Keratinocyte (primary cell): ENCODE data around the gene MAD2L2. TPM values are rescaled to one million over a fixed set of nuclear protein-coding genes. Genes with fewer than 3 reads are reported as not detected.

Experiments used
- DNase-seq: peaks from one replicate; pipeline ENCODE4 v3.0.0-alpha.2; 2011; ENCODE audit warnings: low read depth, missing footprints, low spot score
- FAIRE-seq: peaks from 2 replicates; lab custom pipeline; 2011; peaks lifted over from hg19 to GRCh38; lab: Jason Lieb, UNC
- H2AFZ ChIP-seq: 2 replicates; pipeline ENCODE4 v1.6.0; 2012; ENCODE audit warnings: low read length, control low read depth, inconsistent platforms; ENCODE audit not compliant: control insufficient read depth
- H3K27ac ChIP-seq: 2 replicates; pipeline ENCODE4 v1.5.1; 2011; ENCODE audit warnings: low read length; ENCODE audit not compliant: control insufficient read depth, insufficient read depth
- H3K27me3 ChIP-seq: 3 replicates; pipeline ENCODE4 v1.6.0; 2011; ENCODE audit warnings: low read length; ENCODE audit not compliant: control insufficient read depth, insufficient read depth; ENCODE audit errors: extremely low read depth
- H3K36me3 ChIP-seq, 2 experiments: 2 replicates in 1 of 2; 3 replicates in 1 of 2; pipeline ENCODE4 v1.5.1; 2011; ENCODE audit warnings: low read length in 2 of 2, mild to moderate bottlenecking in 1 of 2; ENCODE audit not compliant: control insufficient read depth in 2 of 2, insufficient read depth in 2 of 2; ENCODE audit errors: extremely low read depth in 1 of 2
- H3K4me1 ChIP-seq: 3 replicates; pipeline ENCODE4 v1.5.1; 2011; ENCODE audit warnings: low read length; ENCODE audit not compliant: control insufficient read depth, insufficient read depth; ENCODE audit errors: extremely low read depth
- H3K4me2 ChIP-seq: 3 replicates; pipeline ENCODE4 v1.6.0; 2011; ENCODE audit warnings: low read depth, low read length; ENCODE audit not compliant: control insufficient read depth, insufficient read depth; ENCODE audit errors: extremely low read depth
- H3K4me3 ChIP-seq, 3 experiments: fragments of 200-600 bp in 1 of 3; sonication (generic) in 1 of 3; 2 replicates in 2 of 3; 3 replicates in 1 of 3; pipeline ENCODE4 v1.5.1; 2011 to 2016; ENCODE audit warnings: low read length in 3 of 3, mild to moderate bottlenecking in 3 of 3, control low read depth in 2 of 3, inconsistent platforms in 1 of 3, low read depth in 1 of 3, mixed read lengths in 1 of 3, mixed run types in 1 of 3, moderate library complexity in 1 of 3; ENCODE audit not compliant: control insufficient read depth in 2 of 3, insufficient read depth in 2 of 3; ENCODE audit errors: extremely low read depth in 1 of 3
- H3K79me2 ChIP-seq: 2 replicates; pipeline ENCODE4 v1.6.0; 2012; ENCODE audit warnings: low read length; ENCODE audit not compliant: control insufficient read depth, insufficient read depth
- H3K9ac ChIP-seq: 3 replicates; pipeline ENCODE4 v1.6.0; 2011; ENCODE audit warnings: low read length; ENCODE audit not compliant: control insufficient read depth, insufficient read depth; ENCODE audit errors: extremely low read depth
- H3K9me1 ChIP-seq: 3 replicates; pipeline ENCODE4 v1.6.0; 2011; ENCODE audit warnings: low read length; ENCODE audit not compliant: control insufficient read depth, insufficient read depth; ENCODE audit errors: extremely low read depth
- H3K9me3 ChIP-seq: 2 replicates; pipeline ENCODE4 v1.5.1; 2012; ENCODE audit warnings: low read depth, low read length; ENCODE audit not compliant: control insufficient read depth
- H4K20me1 ChIP-seq: 3 replicates; pipeline ENCODE4 v1.6.0; 2011; ENCODE audit warnings: low read length; ENCODE audit not compliant: control insufficient read depth, insufficient read depth; ENCODE audit errors: extremely low read depth
- EZH2 ChIP-seq: IDR thresholded peaks from one replicate; pipeline ENCODE4 v1.6.1; 2012; ENCODE audit warnings: inconsistent platforms, mild to moderate bottlenecking, low read length, moderate library complexity
- dilution Hi-C: fragments of 300-500 bp; cut with MboI; formaldehyde crosslinking; loops from one replicate; pipeline ENCODE4 v1.7.0; 2020; ENCODE audit warnings: low sequenced_read_pairs; ENCODE audit not compliant: extremely low pct_ligation_motif_present
- polyA plus RNA-seq, 5 experiments: library from polyadenylated mRNA; depleted of rRNA in 3 of 5; stranded (reverse) in 3 of 5; stranded (forward) in 1 of 5; unstranded in 1 of 5; fragments of >200 nt; gene quantifications; 1 replicate in 1 of 5; 2 replicates in 3 of 5; 3 replicates in 1 of 5; pipeline versions ENCODE4 v1.2.1 to v1.2.3, GENCODE V29; 2011 to 2012; ENCODE audit warnings: missing spikeins in 2 of 5, low read depth in 1 of 5, low replicate concordance in 1 of 5
- TF ChIP-seq, protein P1 (sequence below), 3 experiments: IDR thresholded peaks in 1 of 3; conservative IDR thresholded peaks in 1 of 3; optimal IDR thresholded peaks in 1 of 3; 2 replicates in 2 of 3; 3 replicates in 1 of 3; pipeline versions ENCODE3 to v1.5.1; 2011; ENCODE audit warnings: low read length in 3 of 3, mild to moderate bottlenecking in 3 of 3, moderate library complexity in 2 of 3, control low read depth in 1 of 3, inconsistent platforms in 1 of 3; ENCODE audit not compliant: insufficient read depth in 2 of 3; ENCODE audit errors: extremely low read depth in 1 of 3

The MAD2L2 gene
- polyA plus RNA-seq, 1 donor (not counting 4 experiments of a cell fraction or from before 2014, with no cell fraction given), result 24.8 TPM

DNA sequence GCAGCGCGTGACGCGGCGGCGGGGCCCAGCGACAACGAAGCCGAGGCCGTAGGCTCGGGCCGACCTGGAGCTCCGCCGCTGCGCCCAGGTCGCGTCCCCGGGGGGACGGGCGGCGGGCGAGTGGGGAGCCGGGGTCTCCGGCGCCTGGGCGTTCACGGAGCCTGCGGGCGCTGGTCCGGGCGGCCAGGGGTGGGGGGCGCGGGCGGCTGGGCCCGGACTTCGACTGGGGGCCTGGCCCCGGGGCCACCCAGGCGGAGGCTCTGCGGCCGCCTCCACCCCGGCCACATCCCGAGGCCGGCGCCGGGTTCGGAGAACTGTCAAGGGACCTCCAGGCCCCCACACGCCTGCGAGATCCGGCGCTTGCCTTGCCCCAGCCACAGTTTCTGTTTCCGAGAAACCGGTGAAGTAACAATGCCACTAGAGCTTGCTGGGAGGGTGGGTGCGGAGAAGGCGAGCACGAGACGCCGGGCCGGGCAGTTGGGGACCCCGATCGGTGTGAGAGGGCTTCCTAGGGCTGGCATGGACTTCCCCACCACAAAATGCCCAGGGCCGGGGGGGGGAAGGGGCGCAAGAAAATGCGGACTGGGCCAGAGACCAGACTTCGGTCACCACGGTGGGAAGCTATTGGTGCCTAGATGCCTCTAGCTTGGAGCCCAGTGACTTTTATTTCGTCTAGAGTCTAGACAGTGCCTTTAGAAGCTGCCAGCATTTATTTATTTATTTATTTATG lies 16.4 kb downstream of the MAD2L2 start:
- TF ChIP-seq EZH2, result no peak
- TF ChIP-seq, protein P1, sequence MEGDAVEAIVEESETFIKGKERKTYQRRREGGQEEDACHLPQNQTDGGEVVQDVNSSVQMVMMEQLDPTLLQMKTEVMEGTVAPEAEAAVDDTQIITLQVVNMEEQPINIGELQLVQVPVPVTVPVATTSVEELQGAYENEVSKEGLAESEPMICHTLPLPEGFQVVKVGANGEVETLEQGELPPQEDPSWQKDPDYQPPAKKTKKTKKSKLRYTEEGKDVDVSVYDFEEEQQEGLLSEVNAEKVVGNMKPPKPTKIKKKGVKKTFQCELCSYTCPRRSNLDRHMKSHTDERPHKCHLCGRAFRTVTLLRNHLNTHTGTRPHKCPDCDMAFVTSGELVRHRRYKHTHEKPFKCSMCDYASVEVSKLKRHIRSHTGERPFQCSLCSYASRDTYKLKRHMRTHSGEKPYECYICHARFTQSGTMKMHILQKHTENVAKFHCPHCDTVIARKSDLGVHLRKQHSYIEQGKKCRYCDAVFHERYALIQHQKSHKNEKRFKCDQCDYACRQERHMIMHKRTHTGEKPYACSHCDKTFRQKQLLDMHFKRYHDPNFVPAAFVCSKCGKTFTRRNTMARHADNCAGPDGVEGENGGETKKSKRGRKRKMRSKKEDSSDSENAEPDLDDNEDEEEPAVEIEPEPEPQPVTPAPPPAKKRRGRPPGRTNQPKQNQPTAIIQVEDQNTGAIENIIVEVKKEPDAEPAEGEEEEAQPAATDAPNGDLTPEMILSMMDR (optimal IDR thresholded peaks at IDR 0.05 in 1 of 3, IDR thresholded peaks at IDR 0.05 in 1 of 3, conservative IDR thresholded peaks at IDR 0.05 in 1 of 3; ENCODE audit: extremely low read depth in 1 of 3, insufficient read depth in 2 of 3, low read length in 3 of 3), result no peak
- Histone ChIP-seq H3K9me3 (no peaks in the 10 kb centered on the region), H4K20me1 (no peaks in the 10 kb centered on the region), H3K9me1 (no peaks in the 10 kb centered on the region), H3K4me2 (peak overlapping the region; percentile 74), H3K4me3 (peak overlapping the region; percentile 45 to 66 (median 64)), H3K9ac (peak overlapping the region; percentile 54), H3K27ac (no peak overlapping the region), H2AFZ (peak overlapping the region; percentile 70), H3K4me1 (no peaks in the 10 kb centered on the region), H3K79me2 (no peaks in the 10 kb centered on the region), H3K36me3 (peaks cover 0 to 11% of the 10 kb centered on the region in 2 experiments), H3K27me3 (no peaks in the 10 kb centered on the region)
- dilution Hi-C loops, result no loop called here
- DNase-seq (no peak), FAIRE-seq (no peak)

DNA sequence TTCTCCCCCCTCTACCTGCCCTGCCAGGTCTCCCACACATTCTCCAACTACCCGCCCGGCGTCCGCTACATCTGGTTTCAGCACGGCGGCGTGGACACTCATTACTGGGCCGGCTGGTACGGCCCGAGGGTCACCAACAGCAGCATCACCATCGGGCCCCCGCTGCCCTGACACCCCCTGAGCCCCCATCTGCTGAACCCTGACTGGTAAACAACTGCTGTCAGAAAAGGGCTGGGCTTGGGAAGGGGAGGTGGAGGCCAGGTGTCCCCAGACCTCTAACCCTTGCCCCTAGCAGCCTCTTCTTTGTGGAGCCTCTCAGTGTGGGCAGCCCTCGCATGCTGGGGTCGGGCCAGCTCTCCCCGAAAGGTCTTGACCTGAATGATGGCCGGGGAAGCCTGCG lies 19.8 kb downstream of the MAD2L2 start:
- Histone ChIP-seq H4K20me1 (no peaks in the 10 kb centered on the region), H3K9ac (no peak overlapping the region), H3K9me3 (no peaks in the 10 kb centered on the region), H3K36me3 (peaks cover 3 to 20% of the 10 kb centered on the region in 2 experiments), H3K27me3 (no peaks in the 10 kb centered on the region), H3K4me2 (no peak overlapping the region), H3K79me2 (no peaks in the 10 kb centered on the region), H3K4me3 (no peak overlapping the region), H3K27ac (no peak overlapping the region), H2AFZ (no peak overlapping the region), H3K4me1 (no peaks in the 10 kb centered on the region), H3K9me1 (no peaks in the 10 kb centered on the region)
- DNase-seq (no peak), FAIRE-seq (no peak)
- dilution Hi-C loops, result no loop called here
- no peak for TF ChIP-seq EZH2
- TF ChIP-seq, protein P1 (optimal IDR thresholded peaks at IDR 0.05 in 1 of 3, IDR thresholded peaks at IDR 0.05 in 1 of 3, conservative IDR thresholded peaks at IDR 0.05 in 1 of 3; ENCODE audit: extremely low read depth in 1 of 3, insufficient read depth in 2 of 3, low read length in 3 of 3), result no peak
